Measurements from ENCODE around the gene TGFBRAP1. TPM values are rescaled to one million over a fixed set of nuclear protein-coding genes. Genes with fewer than 3 reads are reported as not detected.

TGFBRAP1 gene
- total RNA-seq, 1 donor from 2014 or later: 13.8 TPM

- TF ChIP-seq EZH2 (IDR thresholded peaks at IDR 0.05) (no peak), CTCF (IDR thresholded peaks at IDR 0.05) (no peak), EZH2phosphoT487 (IDR thresholded peaks at IDR 0.05) (no peak)
- Histone ChIP-seq H3K27me3 (no peaks in the 10 kb centered on the region), H3K4me2 (no peak overlapping the region), H3K9ac (no peak overlapping the region), H4K20me1 (ENCODE audit: low read depth) (peaks cover 11% of the 10 kb centered on the region), H3K4me3 (no peak overlapping the region), H3K9me3 (ENCODE audit: low read depth) (no peaks in the 10 kb centered on the region), H3K27ac (no peak overlapping the region), H3K4me1 (peaks cover 14% of the 10 kb centered on the region), H3K36me3 (peaks cover 5% of the 10 kb centered on the region), H2AFZ (replicated peaks) (no peak overlapping the region), H3F3A (ENCODE audit: low read depth) (peaks cover 3% of the 10 kb centered on the region), H3K79me2 (ENCODE audit: low read depth) (peaks cover 48% of the 10 kb centered on the region)
- no peak for DNase-seq (ENCODE audit: low spot score)
- Mint-ChIP-seq H3K4me1 (peaks cover 20% of the 10 kb centered on the region), H3K36me3 (no peaks in the 10 kb centered on the region), H3K4me3 (peak overlapping the region; percentile 100), H3K27ac (no peak overlapping the region), H3K9me3 (no peaks in the 10 kb centered on the region), H3K27me3 (ENCODE audit: insufficient read depth, low read depth) (no peaks in the 10 kb centered on the region)
Observed at GRCh38 chr2:105335469-105335868, 5.9 kb upstream of the TGFBRAP1 start.

GRCh38 chr2:105334211-105334610, 4.7 kb upstream of the TGFBRAP1 start:
- TF ChIP-seq EZH2 (IDR thresholded peaks at IDR 0.05) (no peak), EZH2phosphoT487 (IDR thresholded peaks at IDR 0.05) (no peak), CTCF (IDR thresholded peaks at IDR 0.05) (no peak)
- H3K27me3 Mint-ChIP-seq (ENCODE audit: insufficient read depth, low read depth): no peaks in the 10 kb centered on the region
- H2AFZ ChIP-seq (replicated peaks): no peak overlapping the region
- H4K20me1 ChIP-seq (ENCODE audit: low read depth): peaks cover 8% of the 10 kb centered on the region
- H3K36me3 ChIP-seq: no peaks in the 10 kb centered on the region
- H3K27ac ChIP-seq: no peak overlapping the region
- H3K27me3 ChIP-seq: no peaks in the 10 kb centered on the region
- H3K9ac ChIP-seq: no peak overlapping the region
- no peak overlapping the region for H3K4me2 ChIP-seq
- peaks cover 3% of the 10 kb centered on the region for H3F3A ChIP-seq (ENCODE audit: low read depth)
- no peak for DNase-seq (ENCODE audit: low spot score)
- H3K4me1 Mint-ChIP-seq: peaks cover 23% of the 10 kb centered on the region
- H3K36me3 Mint-ChIP-seq: no peaks in the 10 kb centered on the region
- peaks cover 44% of the 10 kb centered on the region for H3K79me2 ChIP-seq (ENCODE audit: low read depth)
- no peak overlapping the region for H3K4me3 Mint-ChIP-seq
- H3K27ac Mint-ChIP-seq: no peak overlapping the region
- no peaks in the 10 kb centered on the region for H3K9me3 ChIP-seq (ENCODE audit: low read depth)
- peaks cover 14% of the 10 kb centered on the region for H3K4me1 ChIP-seq
- no peaks in the 10 kb centered on the region for H3K9me3 Mint-ChIP-seq
- H3K4me3 ChIP-seq: no peak overlapping the region

GRCh38 chr2:105330681-105331375, 1.3 kb upstream of the TGFBRAP1 start:
- no peak overlapping the region for H3K4me2 ChIP-seq
- Mint-ChIP-seq H3K4me3 (peak overlapping the region; percentile 86), H3K27me3 (ENCODE audit: insufficient read depth, low read depth) (no peaks in the 10 kb centered on the region), H3K4me1 (peaks cover 23% of the 10 kb centered on the region), H3K36me3 (no peaks in the 10 kb centered on the region), H3K27ac (no peak overlapping the region), H3K9me3 (no peaks in the 10 kb centered on the region)
- peaks cover 45% of the 10 kb centered on the region for H3K79me2 ChIP-seq (ENCODE audit: low read depth)
- peaks cover 7% of the 10 kb centered on the region for H3F3A ChIP-seq (ENCODE audit: low read depth)
- H4K20me1 ChIP-seq (ENCODE audit: low read depth): no peaks in the 10 kb centered on the region
- H3K9me3 ChIP-seq (ENCODE audit: low read depth): no peaks in the 10 kb centered on the region
- H3K27ac ChIP-seq: no peak overlapping the region
- H3K27me3 ChIP-seq: no peaks in the 10 kb centered on the region
- no peaks in the 10 kb centered on the region for H3K4me1 ChIP-seq
- H3K9ac ChIP-seq: no peak overlapping the region
- no peaks in the 10 kb centered on the region for H3K36me3 ChIP-seq
- no peak overlapping the region for H2AFZ ChIP-seq (replicated peaks)
- TF ChIP-seq EZH2 (IDR thresholded peaks at IDR 0.05): no peak
- TF ChIP-seq CTCF (IDR thresholded peaks at IDR 0.05): no peak
- TF ChIP-seq EZH2phosphoT487 (IDR thresholded peaks at IDR 0.05): no peak
- no peak for DNase-seq (ENCODE audit: low spot score)
- no peak overlapping the region for H3K4me3 ChIP-seq
